Astrocyte (in vitro differentiated cells and primary cell): Measurements from ENCODE around the gene SPAG5. TPM values are rescaled to one million over a fixed set of nuclear protein-coding genes. Genes with fewer than 3 reads are reported as not detected.

Source experiments
- DNase-seq: peaks from one replicate; pipeline ENCODE4 v3.0.0-alpha.2; 2010; ENCODE audit warnings: low read depth
- FAIRE-seq: peaks from 2 replicates; lab custom pipeline; 2011; peaks lifted over from hg19 to GRCh38; lab: Jason Lieb, UNC
- H2AFZ ChIP-seq: 2 replicates; pipeline ENCODE4 v1.6.0; 2012; ENCODE audit warnings: low read depth, low read length, inconsistent platforms
- H3K27ac ChIP-seq: 2 replicates; pipeline ENCODE4 v1.5.1; 2011; ENCODE audit warnings: low read depth, low read length, inconsistent platforms
- H3K27me3 ChIP-seq: 2 replicates; pipeline ENCODE4 v1.6.0; 2011; ENCODE audit warnings: low read length, inconsistent platforms; ENCODE audit not compliant: insufficient read depth
- H3K36me3 ChIP-seq: 2 replicates; pipeline ENCODE4 v1.5.1; 2011; ENCODE audit warnings: low read length, inconsistent platforms; ENCODE audit not compliant: insufficient read depth
- H3K4me1 ChIP-seq: 2 replicates; pipeline ENCODE4 v1.5.1; 2011; ENCODE audit warnings: low read length, inconsistent platforms; ENCODE audit not compliant: insufficient read depth
- H3K4me2 ChIP-seq: 2 replicates; pipeline ENCODE4 v1.6.0; 2012; ENCODE audit warnings: low read length, inconsistent platforms
- H3K4me3 ChIP-seq: 2 replicates; pipeline ENCODE4 v1.5.1; 2011; ENCODE audit warnings: low read depth, mild to moderate bottlenecking, low read length, inconsistent platforms; ENCODE audit not compliant: insufficient read depth
- H3K79me2 ChIP-seq: 2 replicates; pipeline ENCODE4 v1.6.0; 2012; ENCODE audit warnings: mild to moderate bottlenecking, low read length, inconsistent platforms; ENCODE audit not compliant: insufficient read depth
- H3K9ac ChIP-seq: 2 replicates; pipeline ENCODE4 v1.6.0; 2012; ENCODE audit warnings: mild to moderate bottlenecking, low read length, inconsistent platforms
- H3K9me3 ChIP-seq: 2 replicates; pipeline ENCODE4 v1.5.1; 2012; ENCODE audit warnings: low read depth, mild to moderate bottlenecking, low read length, inconsistent platforms; ENCODE audit not compliant: insufficient read depth
- H4K20me1 ChIP-seq: 2 replicates; pipeline ENCODE4 v1.6.0; 2012; ENCODE audit warnings: low read length, inconsistent platforms; ENCODE audit not compliant: insufficient read depth
- H3K27ac Mint-ChIP-seq: one replicate; pipeline ENCODE4 v1.8.0; 2021; ENCODE audit warnings: mild to moderate bottlenecking, mixed read lengths; ENCODE audit not compliant: unreplicated experiment
- H3K27me3 Mint-ChIP-seq: one replicate; pipeline ENCODE4 v1.8.0; 2021; ENCODE audit warnings: low read depth, mixed read lengths; ENCODE audit not compliant: unreplicated experiment
- H3K36me3 Mint-ChIP-seq: one replicate; pipeline ENCODE4 v1.8.0; 2021; ENCODE audit warnings: low read depth, mixed read lengths; ENCODE audit not compliant: unreplicated experiment
- H3K4me1 Mint-ChIP-seq: one replicate; pipeline ENCODE4 v1.8.0; 2021; ENCODE audit warnings: low read depth, mixed read lengths; ENCODE audit not compliant: unreplicated experiment
- H3K4me3 Mint-ChIP-seq: one replicate; pipeline ENCODE4 v1.8.0; 2021; ENCODE audit warnings: mild to moderate bottlenecking, moderate library complexity, mixed read lengths; ENCODE audit not compliant: unreplicated experiment
- H3K9me3 Mint-ChIP-seq: one replicate; pipeline ENCODE4 v1.8.0; 2021; ENCODE audit warnings: mild to moderate bottlenecking, mixed read lengths; ENCODE audit not compliant: unreplicated experiment
- CTCF ChIP-seq: IDR thresholded peaks from 2 replicates; pipeline ENCODE4 v1.5.1; 2011; ENCODE audit warnings: low read depth, mild to moderate bottlenecking, inconsistent platforms, low read length, moderate library complexity; ENCODE audit not compliant: insufficient read depth
- EZH2 ChIP-seq: IDR thresholded peaks from 2 replicates; pipeline ENCODE4 v1.6.1; 2012; ENCODE audit warnings: mild to moderate bottlenecking, low read length, inconsistent platforms; ENCODE audit not compliant: insufficient read depth
- total RNA-seq: library from RNA; stranded (reverse); gene quantifications from 2 replicates; pipeline ENCODE4 v1.2.1, GENCODE V29; 2021

The SPAG5 gene
- total RNA-seq, 1 donor from 2014 or later: 8.7 TPM

GRCh38 chr17:28545787-28546415 lies 52.9 kb downstream of the SPAG5 start:
- DNase-seq (no peak), FAIRE-seq (no peak)
- no peak overlapping the region for H3K4me3 Mint-ChIP-seq
- peaks cover 4% of the 10 kb centered on the region for H3K4me1 Mint-ChIP-seq
- Histone ChIP-seq H3K27ac (no peak overlapping the region), H3K9ac (no peak overlapping the region), H3K27me3 (no peaks in the 10 kb centered on the region), H3K4me2 (no peak overlapping the region), H2AFZ (no peak overlapping the region), H3K4me1 (no peaks in the 10 kb centered on the region), H3K4me3 (no peak overlapping the region), H3K9me3 (no peaks in the 10 kb centered on the region), H4K20me1 (peaks cover 34% of the 10 kb centered on the region), H3K36me3 (no peaks in the 10 kb centered on the region), H3K79me2 (no peaks in the 10 kb centered on the region)
- no peaks in the 10 kb centered on the region for H3K9me3 Mint-ChIP-seq
- H3K36me3 Mint-ChIP-seq: peaks cover 2% of the 10 kb centered on the region
- no peak overlapping the region for H3K27ac Mint-ChIP-seq
- TF ChIP-seq CTCF (no peak), EZH2 (no peak)
- H3K27me3 Mint-ChIP-seq: peaks cover 5% of the 10 kb centered on the region

DNA sequence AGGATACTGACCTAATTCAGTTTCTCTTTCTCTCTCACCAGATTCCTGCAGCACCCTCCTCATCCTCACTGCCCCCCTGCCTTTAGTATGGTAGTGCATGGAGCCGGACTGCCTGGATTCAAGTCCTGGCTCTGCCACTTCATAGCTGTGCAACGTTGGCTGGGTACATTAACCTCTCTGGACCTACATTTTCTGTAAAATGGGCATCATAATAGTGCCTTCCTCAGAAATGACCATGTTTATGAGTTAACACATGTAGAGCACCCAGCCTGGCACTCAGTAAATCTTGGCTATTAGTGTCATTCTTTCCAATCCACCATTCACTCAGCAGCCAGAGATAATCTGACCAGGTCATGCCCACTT lies 53.7 kb downstream of the SPAG5 start:
- Mint-ChIP-seq H3K9me3 (no peaks in the 10 kb centered on the region), H3K36me3 (peaks cover 2% of the 10 kb centered on the region), H3K27ac (no peak overlapping the region), H3K4me3 (no peak overlapping the region), H3K27me3 (peaks cover 5% of the 10 kb centered on the region), H3K4me1 (peaks cover 4% of the 10 kb centered on the region)
- FAIRE-seq (no peak), DNase-seq (no peak)
- Histone ChIP-seq H3K4me1 (no peaks in the 10 kb centered on the region), H3K36me3 (no peaks in the 10 kb centered on the region), H2AFZ (no peak overlapping the region), H4K20me1 (peaks cover 26% of the 10 kb centered on the region), H3K4me2 (no peak overlapping the region), H3K9me3 (no peaks in the 10 kb centered on the region), H3K9ac (no peak overlapping the region), H3K27ac (no peak overlapping the region), H3K79me2 (no peaks in the 10 kb centered on the region), H3K27me3 (no peaks in the 10 kb centered on the region), H3K4me3 (no peak overlapping the region)
- TF ChIP-seq CTCF: no peak
- TF ChIP-seq EZH2: no peak

DNA sequence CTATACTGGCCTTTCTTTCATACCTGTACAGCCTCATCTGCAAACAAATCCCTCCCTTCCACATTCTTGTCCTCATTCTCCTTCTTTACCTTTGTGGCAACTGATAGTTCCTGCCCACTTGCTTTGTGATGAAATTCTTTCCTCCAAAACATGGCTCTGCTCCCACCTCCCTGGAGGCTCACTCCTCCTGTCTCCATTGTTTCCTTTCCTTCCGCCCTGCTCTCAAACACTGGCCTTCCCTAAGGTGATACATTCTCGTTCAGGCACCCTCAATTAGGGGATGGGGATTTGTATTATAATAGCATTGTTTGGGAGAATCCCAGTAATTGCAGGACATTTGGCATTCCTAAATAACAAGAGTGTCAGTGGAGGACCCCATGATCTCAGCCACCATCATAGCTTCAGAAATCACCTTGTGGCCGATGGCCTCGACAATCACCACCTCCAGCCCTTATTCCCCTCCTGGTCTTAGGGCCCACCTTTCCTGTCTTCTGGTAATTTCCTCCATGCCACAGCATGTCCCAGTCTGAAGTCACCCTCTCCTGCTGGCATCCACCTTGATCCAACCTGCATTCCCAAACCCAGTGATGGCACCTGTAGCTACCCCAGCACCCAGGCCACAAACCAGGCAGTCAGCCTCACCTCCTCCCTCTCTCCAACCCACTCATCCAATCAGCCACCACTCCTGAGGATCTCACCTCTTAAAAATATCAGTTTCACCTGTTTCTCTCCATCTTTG lies 54.3 kb downstream of the SPAG5 start:
- peaks cover 5% of the 10 kb centered on the region for H3K27me3 Mint-ChIP-seq
- Histone ChIP-seq H4K20me1 (peaks cover 20% of the 10 kb centered on the region), H3K4me1 (no peaks in the 10 kb centered on the region), H3K27ac (no peak overlapping the region), H2AFZ (no peak overlapping the region), H3K9me3 (no peaks in the 10 kb centered on the region), H3K4me3 (no peak overlapping the region), H3K79me2 (no peaks in the 10 kb centered on the region), H3K36me3 (no peaks in the 10 kb centered on the region), H3K9ac (no peak overlapping the region), H3K27me3 (no peaks in the 10 kb centered on the region), H3K4me2 (no peak overlapping the region)
- H3K36me3 Mint-ChIP-seq: peaks cover 2% of the 10 kb centered on the region
- no peak for DNase-seq
- no peak for FAIRE-seq
- no peak overlapping the region for H3K27ac Mint-ChIP-seq
- no peak overlapping the region for H3K4me3 Mint-ChIP-seq
- no peaks in the 10 kb centered on the region for H3K9me3 Mint-ChIP-seq
- peaks cover 2% of the 10 kb centered on the region for H3K4me1 Mint-ChIP-seq
- TF ChIP-seq EZH2: no peak
- TF ChIP-seq CTCF: no peak
